K562 (cell line): Measurements from ENCODE around the gene ALG8. TPM values are rescaled to one million over a fixed set of nuclear protein-coding genes. Genes with fewer than 3 reads are reported as not detected.

Source experiments
- BCL6 ChIP-seq: fragments of 250-450 bp; sonication (Bioruptor Pico); IDR thresholded peaks from 2 replicates; pipeline ENCODE4 v1.4.0; 2020
- CBFA2T3 ChIP-seq: fragments of 450-650 bp; IDR thresholded peaks from 2 replicates; pipeline ENCODE4 v1.6.1; 2017
- CBX1 ChIP-seq: sonication (generic); IDR thresholded peaks from 2 replicates; pipeline ENCODE4 v1.6.1; 2016; ENCODE audit warnings: antibody characterized with exemption, low read depth, mild to moderate bottlenecking
- CTBP1 ChIP-seq: fragments of 450-650 bp; IDR thresholded peaks from 2 replicates; pipeline ENCODE4 v1.6.1; 2016; ENCODE audit warnings: borderline replicate concordance
- EGR1 ChIP-seq: fragments of 450-650 bp; conservative IDR thresholded peaks from 2 replicates; pipeline ENCODE4 v1.6.1; 2017; ENCODE audit warnings: mild to moderate bottlenecking
- ESRRA ChIP-seq: fragments of 450-650 bp; IDR thresholded peaks from 2 replicates; pipeline ENCODE4 v1.6.1; 2014; ENCODE audit warnings: low read depth, mild to moderate bottlenecking, moderate library complexity, borderline replicate concordance
- FOS ChIP-seq: IDR thresholded peaks from 3 replicates; pipeline ENCODE4 v1.6.1; 2011; ENCODE audit not compliant: insufficient read length; ENCODE audit errors: extremely low read depth
- GTF2E2 ChIP-seq: fragments of 200-800 bp; sonication (Bioruptor generic); IDR thresholded peaks from 2 replicates; pipeline ENCODE4 v1.6.1; 2016; ENCODE audit warnings: missing genetic modification characterization, missing compliant biosample characterization
- HDAC1 ChIP-seq, 2 experiments: fragments of 450-650 bp; IDR thresholded peaks; 2 replicates each; pipeline ENCODE4 v1.6.1; 2016 to 2017; ENCODE audit warnings: inconsistent platforms in 1 of 2, mild to moderate bottlenecking in 1 of 2, moderate library complexity in 1 of 2
- HLTF ChIP-seq: fragments of 450-650 bp; IDR thresholded peaks from 2 replicates; pipeline ENCODE4 v1.6.1; 2016
- MCM2 ChIP-seq: fragments of 450-650 bp; IDR thresholded peaks from 2 replicates; pipeline ENCODE4 v1.6.1; 2017; ENCODE audit warnings: low read depth, mild to moderate bottlenecking
- MXI1 ChIP-seq: IDR thresholded peaks from 2 replicates; pipeline ENCODE4 v1.6.1; 2011; ENCODE audit warnings: low read depth, mild to moderate bottlenecking, improper control_type of control experiment, low read length
- PKNOX1 ChIP-seq: fragments of 450-650 bp; IDR thresholded peaks from 2 replicates; pipeline ENCODE4 v1.6.1; 2016
- RNF2 ChIP-seq: sonication (generic); IDR thresholded peaks from 2 replicates; pipeline ENCODE4 v1.6.1; 2016
- SIRT6 ChIP-seq: IDR thresholded peaks from one replicate; pipeline ENCODE4 v1.6.1; 2012; ENCODE audit warnings: low read depth, mild to moderate bottlenecking, control low read depth, inconsistent platforms, low read length, moderate library complexity
- SMARCA4 ChIP-seq: fragments of 450-650 bp; IDR thresholded peaks from 2 replicates; pipeline ENCODE4 v1.6.1; 2016
- STAT6 ChIP-seq: sonication (generic); formaldehyde crosslinking; IDR thresholded peaks from 2 replicates; pipeline ENCODE4 v1.8.1; 2023; ENCODE audit warnings: mild to moderate bottlenecking, missing genetic modification reagents
- TCF7 ChIP-seq: sonication (generic); IDR thresholded peaks from 2 replicates; pipeline ENCODE4 v1.6.1; 2016; ENCODE audit warnings: antibody characterized with exemption, borderline replicate concordance
- TCFL5 ChIP-seq: fragments of 250-450 bp; sonication (Bioruptor Pico); conservative IDR thresholded peaks from 2 replicates; pipeline ENCODE4 v1.6.1; 2021; ENCODE audit warnings: mild to moderate bottlenecking, moderate library complexity, matching md5 sums
- TEAD2 ChIP-seq: fragments of 450-650 bp; IDR thresholded peaks from 2 replicates; pipeline ENCODE4 v1.6.1; 2016; ENCODE audit warnings: missing genetic modification characterization, control low read depth, missing compliant biosample characterization
- ZNF324 ChIP-seq: fragments of 250-450 bp; sonication (Bioruptor Pico); IDR thresholded peaks from 2 replicates; pipeline ENCODE4 v1.4.0; 2020; ENCODE audit warnings: mild to moderate bottlenecking
- ZNF511 ChIP-seq: sonication (generic); formaldehyde crosslinking; IDR thresholded peaks from 2 replicates; pipeline ENCODE4 v1.8.0; 2022; ENCODE audit warnings: mild to moderate bottlenecking, missing genetic modification reagents
- ZNF609 ChIP-seq: sonication (generic); formaldehyde crosslinking; IDR thresholded peaks from 2 replicates; pipeline ENCODE4 v1.8.1; 2023; ENCODE audit warnings: missing genetic modification reagents, mild to moderate bottlenecking, borderline replicate concordance
- ZNF696 ChIP-seq: fragments of 250-450 bp; sonication (Bioruptor Pico); conservative IDR thresholded peaks from 2 replicates; pipeline ENCODE4 v1.4.0; 2020; ENCODE audit warnings: mild to moderate bottlenecking, moderate library complexity
- polyA plus RNA-seq, 8 experiments: library from polyadenylated mRNA; depleted of rRNA in 4 of 8; stranded (reverse) in 5 of 8; unstranded in 3 of 8; fragments of >200 nt; fragmentation: Nextera tagmentation in 2 of 8; fragmentation: Illumina TruSeq in 1 of 8; extraction: Ambion mirVana in 2 of 8; extraction: Trizol in 1 of 8; gene quantifications; 2 replicates each; pipeline versions ENCODE4 v1.2.1 to v1.2.3, GENCODE V29; 2011 to 2014; ENCODE audit warnings: inconsistent platforms in 1 of 8, missing spikeins in 1 of 8
- total RNA-seq, 7 experiments: library from RNA; depleted of rRNA in 6 of 7; stranded (reverse); fragments of >200 nt in 6 of 7; fragmentation: Illumina TruSeq in 2 of 7; extraction: Trizol in 2 of 7; gene quantifications; 2 replicates each; pipeline versions ENCODE4 v1.2.1 to v1.2.3, GENCODE V29; 2011 to 2021; ENCODE audit warnings: low replicate concordance in 1 of 7

ALG8 gene
- total and polyA plus RNA-seq, 9 of the 15 experiments (the other 6 are each of a cell fraction or from before 2014, with no cell fraction given), result 59.3 to 189 (median 106) TPM

GRCh38 chr11:78061921-78062311, 77.5 kb downstream of the ALG8 start (continued):
- TF ChIP-seq ZNF609 (no peak), ESRRA (no peak), CBFA2T3 (0 out of 2 replicates have a peak, but pooled peaks have one; percentile 3), TCFL5 (CRISPR knock-in tag) (no peak), GTF2E2 (tag) (no peak), ZNF696 (CRISPR knock-in tag) (no peak), FOS (no peak), ZNF511 (CRISPR knock-in tag) (no peak), BCL6 (no peak), SIRT6 (no peak), TEAD2 (tag) (no peak), MXI1 (no peak), SMARCA4 (0 out of 2 replicates have a peak, but pooled peaks have one; percentile 31), ZNF324 (no peak), HLTF (no peak), HDAC1 (IDR thresholded peaks at IDR 0.05) (0 out of 4 replicates have a peak, but pooled peaks of 1 of the 2 experiments have one; percentile 28), CBX1 (no peak), RNF2 (no peak), CTBP1 (peak; percentile 37; the same call in 1 of the 2 replicates), STAT6 (CRISPR knock-in tag) (no peak), TCF7 (no peak), PKNOX1 (peak; percentile 20; the same call in 1 of the 2 replicates), EGR1 (peak; percentile 81), MCM2 (no peak)
